Esophagus muscularis mucosa (tissue), 4 donors: ENCODE data around the gene E2F4. TPM values are rescaled to one million over a fixed set of nuclear protein-coding genes. Genes with fewer than 3 reads are reported as not detected.

ENCODE experiments used
- DNase-seq: peaks from one replicate; pipeline ENCODE4 v3.0.0-alpha.2; 2017; ENCODE audit errors: extremely low spot score
- H3K27ac ChIP-seq, 4 donors: fragments of 200-600 bp; sonication (generic); replicated peaks in 1 of 4; 1 replicate in 3 of 4; 2 replicates in 1 of 4; pipeline ENCODE4 v1.5.1; 2016 to 2019; ENCODE audit warnings: mild to moderate bottlenecking in 1 of 4
- H3K27me3 ChIP-seq, 4 donors: fragments of 200-600 bp; sonication (generic); one replicate each; pipeline versions ENCODE4 v1.5.1 to v1.6.0; 2016 to 2019
- H3K36me3 ChIP-seq, 4 donors: fragments of 200-600 bp; sonication (generic); one replicate each; pipeline ENCODE4 v1.5.1; 2016 to 2019
- H3K4me1 ChIP-seq, 4 donors: fragments of 200-600 bp; sonication (generic); one replicate each; pipeline ENCODE4 v1.5.1; 2016 to 2019
- H3K4me3 ChIP-seq, 4 donors: fragments of 200-600 bp; sonication (generic); 1 replicate in 2 of 4; 2 replicates in 2 of 4; pipeline ENCODE4 v1.5.1; 2016 to 2019; ENCODE audit warnings: mild to moderate bottlenecking in 4 of 4, moderate library complexity in 1 of 4
- H3K9me3 ChIP-seq, 4 donors: fragments of 200-600 bp; sonication (generic); 1 replicate in 3 of 4; 2 replicates in 1 of 4; pipeline ENCODE4 v1.5.1; 2016 to 2019
- CTCF ChIP-seq, 3 experiments: fragments of 200-600 bp in 2 of 3; fragments of 450-650 bp in 1 of 3; sonication (generic) in 2 of 3; IDR thresholded peaks; one replicate each; pipeline ENCODE4 v1.5.1; 2017 to 2019; ENCODE audit warnings: antibody characterized with exemption in 3 of 3, mild to moderate bottlenecking in 2 of 3, moderate library complexity in 1 of 3
- EP300 ChIP-seq: sonication (generic); formaldehyde crosslinking; IDR thresholded peaks from one replicate; pipeline ENCODE4 v1.6.1; 2017; ENCODE audit warnings: antibody characterized with exemption
- POLR2A ChIP-seq: fragments of 450-650 bp; IDR thresholded peaks from one replicate; pipeline ENCODE4 v1.6.1; 2017; ENCODE audit warnings: antibody characterized with exemption, moderate library complexity, mild to moderate bottlenecking, low read depth
- POLR2AphosphoS5 ChIP-seq, 2 donors: sonication (generic); formaldehyde crosslinking; IDR thresholded peaks; one replicate each; pipeline ENCODE4 v1.6.1; 2017; ENCODE audit warnings: antibody characterized with exemption in 2 of 2
- WGBS: methylation state at CpG from one replicate; pipeline ENCODE4 v1.1.5; 2018; 5-methylcytosine and 5-hydroxymethylcytosine counted together
- intact Hi-C: fragments of 100-400 bp; cut with DNase I; formaldehyde crosslinking; loops from one replicate; pipeline ENCODE4 v1.15.1; 2023
- total RNA-seq, 4 donors: library from RNA; depleted of rRNA; stranded (reverse); fragments of >200 nt; gene quantifications; one replicate each; pipeline versions ENCODE4 v1.1.0 to v1.2.1, GENCODE V29; 2016

The E2F4 gene
- total RNA-seq, 4 donors from 2014 or later = 54.8 to 96.9 (median 93.1) TPM

GRCh38 chr16:67190448-67191399, 1.2 kb upstream of the E2F4 start:
- Histone ChIP-seq H3K4me3 (no peak overlapping the region), H3K36me3 (peaks cover 16 to 25% (median 24%) of the 10 kb centered on the region in 4 donors), H3K4me1 (peaks cover 36 to 41% (median 40%) of the 10 kb centered on the region in 4 donors), H3K27me3 (no peaks in the 10 kb centered on the region), H3K9me3 (no peaks in the 10 kb centered on the region), H3K27ac (no peak overlapping the region)
- WGBS = 78% methylated on average over 13 of the region's 13 CpGs
- intact Hi-C loops = no loop called here
- no peak for DNase-seq
- TF ChIP-seq POLR2A (no peak), POLR2AphosphoS5 (IDR thresholded peaks at IDR 0.05) (no peak), EP300 (no peak), CTCF (IDR thresholded peaks at IDR 0.05) (no peak)

DNA sequence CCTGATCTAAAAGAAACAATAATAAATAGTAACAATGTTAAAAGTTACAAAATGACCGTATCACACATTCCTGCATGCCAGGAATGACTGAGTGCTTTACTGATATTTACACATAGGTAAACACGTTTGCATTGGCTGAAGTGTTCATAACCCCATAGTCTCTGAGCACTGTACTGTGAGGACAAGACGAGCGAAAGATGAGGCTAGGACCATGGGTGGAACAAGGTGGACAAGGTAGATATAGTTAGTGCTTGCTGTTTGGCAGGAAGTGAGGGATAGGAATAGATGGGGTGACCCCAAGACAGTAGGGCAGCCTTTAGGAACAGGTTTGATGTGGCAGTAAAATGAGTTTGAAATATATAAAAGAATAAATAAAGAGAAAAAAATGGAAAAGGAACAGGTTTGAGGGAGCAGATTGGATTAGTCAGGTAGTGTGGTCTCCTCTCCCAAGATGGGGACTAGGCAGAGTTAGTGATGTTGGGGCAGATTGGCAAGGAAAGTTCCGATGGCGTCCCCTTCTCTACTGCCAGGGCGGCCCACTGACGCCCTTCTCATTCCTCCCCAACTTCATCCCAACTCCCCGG, 452 bp upstream of the E2F4 start:
- Histone ChIP-seq H3K4me3 (peak overlapping the region; percentile 79 to 94 (median 85)), H3K9me3 (no peaks in the 10 kb centered on the region), H3K36me3 (peaks cover 23 to 32% (median 31%) of the 10 kb centered on the region in 4 donors), H3K4me1 (peaks cover 33 to 37% (median 37%) of the 10 kb centered on the region in 4 donors), H3K27ac (peak overlapping the region in 2 of 4 donors; percentile 15 to 86), H3K27me3 (no peaks in the 10 kb centered on the region)
- TF ChIP-seq POLR2AphosphoS5 (IDR thresholded peaks at IDR 0.05) (no peak), CTCF (IDR thresholded peaks at IDR 0.05) (no peak), EP300 (no peak), POLR2A (no peak)
- intact Hi-C loops = no loop called here
- no peak for DNase-seq
- WGBS = 23% methylated on average over 9 of the region's 9 CpGs

- 28% methylated on average over 11 of the region's 17 CpGs for WGBS
- peak overlapping the region; percentile 71 to 86 (median 77) for H3K27ac ChIP-seq
- no peaks in the 10 kb centered on the region for H3K9me3 ChIP-seq
- intact Hi-C loops = no loop called here
- no peaks in the 10 kb centered on the region for H3K27me3 ChIP-seq
- peak overlapping the region; percentile 79 to 94 (median 85) for H3K4me3 ChIP-seq
- H3K4me1 ChIP-seq = peaks cover 33 to 43% (median 39%) of the 10 kb centered on the region in 4 donors
- TF ChIP-seq EP300 (no peak), POLR2A (no peak), CTCF (IDR thresholded peaks at IDR 0.05) (no peak), POLR2AphosphoS5 (IDR thresholded peaks at IDR 0.05) (no peak)
- no peak for DNase-seq
- H3K36me3 ChIP-seq = peaks cover 36 to 46% (median 45%) of the 10 kb centered on the region in 4 donors
Measured at GRCh38 chr16:67192781-67193361, 916 bp downstream of the E2F4 start.

DNA sequence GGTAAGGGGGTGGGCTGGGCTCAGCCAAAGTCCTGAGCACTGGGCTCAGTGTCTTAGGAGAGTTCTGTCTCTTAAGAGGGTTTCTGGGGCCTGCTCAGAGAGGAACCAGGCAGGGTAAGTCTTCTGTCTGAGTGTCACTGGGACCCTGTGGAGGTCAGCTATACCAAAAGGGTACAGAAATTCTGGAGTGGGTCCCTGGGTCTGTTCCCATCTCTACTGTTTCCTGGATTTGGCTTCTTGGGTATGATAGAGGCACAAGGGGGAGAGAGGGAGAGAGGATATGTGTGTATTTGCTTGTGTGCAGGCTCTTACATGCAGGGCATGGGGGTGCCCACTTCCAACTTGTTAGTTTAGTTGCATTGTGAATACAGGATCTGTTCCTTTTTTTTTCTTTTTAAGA, 1.6 kb downstream of the E2F4 start:
- TF ChIP-seq EP300 = no peak
- TF ChIP-seq POLR2AphosphoS5 (IDR thresholded peaks at IDR 0.05) = no peak
- TF ChIP-seq CTCF (IDR thresholded peaks at IDR 0.05) = no peak
- no peak for TF ChIP-seq POLR2A
- intact Hi-C loops = no loop called here
- H3K36me3 ChIP-seq = peaks cover 36 to 53% (median 51%) of the 10 kb centered on the region in 4 donors
- no peak overlapping the region for H3K27ac ChIP-seq
- DNase-seq = no peak
- H3K27me3 ChIP-seq = no peaks in the 10 kb centered on the region
- H3K4me3 ChIP-seq = peak overlapping the region in 3 of 4 donors; percentile 80 to 94 (median 90)
- H3K4me1 ChIP-seq = peaks cover 33 to 49% (median 46%) of the 10 kb centered on the region in 4 donors
- no peaks in the 10 kb centered on the region for H3K9me3 ChIP-seq
